NCI-H345 treated with DMSO at 0.1 percent for 48 hours (cell line): ENCODE results near the gene DPEP2NB.

Experiments used
- DNase-seq: peaks from one replicate; lab custom pipeline; 2025; ENCODE audit not compliant: unreplicated experiment; lab: John Stamatoyannopoulos, UW

The DPEP2NB gene

GRCh38 chr16:67964477-67965131 lies 51.1 kb downstream of the DPEP2NB start:
- DNase-seq, result no peak

GRCh38 chr16:67963662-67964321 lies 51.9 kb downstream of the DPEP2NB start:
- DNase-seq, result no peak
